ENCODE measurements around the gene SLC2A4RG.

GRCh38 chr20:63701051-63701328, 38.6 kb upstream of the SLC2A4RG start:
- no peak for TF ChIP-seq EZH2 (IDR thresholded peaks at IDR 0.05; ENCODE audit: insufficient read depth, poor library complexity, severe bottlenecking)
- TF ChIP-seq EZH2phosphoT487 (IDR thresholded peaks at IDR 0.05; ENCODE audit: insufficient read depth, low read depth), result no peak

All from GM23248 (cell line).